Measurements from ENCODE around the gene TRIM65. TPM values are rescaled to one million over a fixed set of nuclear protein-coding genes. Genes with fewer than 3 reads are reported as not detected.
A peak's percentile ranks its signal among the peaks of the same experiment; 100 is the strongest.

The TRIM65 gene
- total and polyA plus RNA-seq, 2 of the 13 experiments (the other 11 are each of a cell fraction or from before 2014, with no cell fraction given), result 10.3 to 22.4 TPM

GRCh38 chr17:75855310-75856061 is 41.3 kb downstream of the TRIM65 start, which contains the start of gene WBP2 (continued):
- TF ChIP-seq ZNF562 (CRISPR knock-in tag; IDR thresholded peaks at IDR 0.05; ENCODE audit: borderline replicate concordance), result no peak
- 0 out of 2 replicates have a peak, but pooled peaks have one; percentile 33 for TF ChIP-seq HMG20B (CRISPR knock-in tag; conservative IDR thresholded peaks at IDR 0.05)
- TF ChIP-seq MTERF4 (CRISPR knock-in tag; IDR thresholded peaks at IDR 0.05), result peak; percentile 83; the same call in 1 of the 2 replicates
- TF ChIP-seq CENPX (CRISPR knock-in tag; IDR thresholded peaks at IDR 0.05), result no peak
- no peak for TF ChIP-seq ATF7 (IDR thresholded peaks at IDR 0.05)
- 0 out of 2 replicates have a peak, but pooled peaks have one; percentile 18 for TF ChIP-seq ATF7 (CRISPR knock-in tag; IDR thresholded peaks at IDR 0.05)
- no peak; the same call in 1 of the 2 replicates for TF ChIP-seq CREB3 (CRISPR knock-in tag; IDR thresholded peaks at IDR 0.05)
- peak; percentile 82 for TF ChIP-seq YY1 (IDR thresholded peaks at IDR 0.05; ENCODE audit: insufficient read depth, insufficient replicate concordance, low read depth, low read length)
- peak; percentile 24; the same call in 1 of the 2 replicates for TF ChIP-seq BHLHE40 (IDR thresholded peaks at IDR 0.05; ENCODE audit: low read length)
- TF ChIP-seq ZFAT (CRISPR knock-in tag; conservative IDR thresholded peaks at IDR 0.05), result no peak
- TF ChIP-seq ZNF432 (CRISPR knock-in tag; IDR thresholded peaks at IDR 0.05; ENCODE audit: borderline replicate concordance), result no peak
- TF ChIP-seq GZF1 (CRISPR knock-in tag; IDR thresholded peaks at IDR 0.05), result peak; percentile 38; the same call in 1 of the 2 replicates
- TF ChIP-seq CEBPG (CRISPR knock-in tag; IDR thresholded peaks at IDR 0.05), result peak; percentile 88
- TF ChIP-seq ZFYVE20 (CRISPR knock-in tag; IDR thresholded peaks at IDR 0.05; ENCODE audit: borderline replicate concordance, low read depth), result 0 out of 2 replicates have a peak, but pooled peaks have one; percentile 74
- TF ChIP-seq E2F1 (CRISPR knock-in tag; IDR thresholded peaks at IDR 0.05), result peak; percentile 82
- TF ChIP-seq KDM6A (CRISPR knock-in tag; IDR thresholded peaks at IDR 0.05; ENCODE audit: low read depth), result no peak
- TF ChIP-seq GLI4 (CRISPR knock-in tag; IDR thresholded peaks at IDR 0.05; ENCODE audit: borderline replicate concordance), result peak; percentile 82; the same call in 1 of the 2 replicates
- TF ChIP-seq ZNF550 (CRISPR knock-in tag; IDR thresholded peaks at IDR 0.05; ENCODE audit: borderline replicate concordance), result no peak; the same call in 1 of the 2 replicates
- TF ChIP-seq TBX3 (IDR thresholded peaks at IDR 0.05; ENCODE audit: borderline replicate concordance), result no peak
- no peak; the same call in 1 of the 2 replicates for TF ChIP-seq ZNF784 (CRISPR knock-in tag; IDR thresholded peaks at IDR 0.05; ENCODE audit: borderline replicate concordance)
- peak; percentile 81; the same call in 1 of the 2 replicates for TF ChIP-seq SALL2 (CRISPR knock-in tag; IDR thresholded peaks at IDR 0.05)
- peak; percentile 87 for TF ChIP-seq E2F2 (CRISPR knock-in tag; IDR thresholded peaks at IDR 0.05; ENCODE audit: borderline replicate concordance)
- TF ChIP-seq ZNF639 (CRISPR knock-in tag; conservative IDR thresholded peaks at IDR 0.05), result no peak; the same call in 1 of the 2 replicates

All from HepG2 (cell line).